ENCODE data around the gene KRT10. TPM values are rescaled to one million over a fixed set of nuclear protein-coding genes. Genes with fewer than 3 reads are reported as not detected.

KRT10 gene
- total RNA-seq, 1 experiment from 2014 or later = 28.4 TPM

GRCh38 chr17:40778461-40778860 lies 44.0 kb downstream of the KRT10 start:
- no peak overlapping the region for H3K27ac ChIP-seq (ENCODE audit: insufficient read length, low read depth, low read length)

More at GRCh38 chr17:40778461-40778860, 44.0 kb downstream of the KRT10 start:
- no peak overlapping the region for H3K27ac Mint-ChIP-seq
- Histone ChIP-seq H2BK5ac (ENCODE audit: insufficient read length, low read length) (no peak overlapping the region), H2BK15ac (ENCODE audit: low read depth, low read length) (no peak overlapping the region), H3K14ac (ENCODE audit: insufficient read depth, low read length) (no peak overlapping the region), H3K9ac (ENCODE audit: extremely low read depth, insufficient read length, low read length) (no peak overlapping the region), H2AK5ac (ENCODE audit: insufficient read length, low read length) (no peak overlapping the region), H3K23me2 (ENCODE audit: insufficient read length, low read depth, low read length, poor library complexity, severe bottlenecking) (no peaks in the 10 kb centered on the region), H3K79me1 (ENCODE audit: insufficient read depth, low read depth, low read length, poor library complexity, severe bottlenecking) (no peaks in the 10 kb centered on the region), H3K18ac (ENCODE audit: insufficient read length, low read depth, low read length) (no peak overlapping the region), H3T11ph (ENCODE audit: low read length) (no peak overlapping the region), H3K23ac (ENCODE audit: insufficient read length, low read depth, low read length) (no peak overlapping the region), H2BK120ac (ENCODE audit: low read depth, low read length, poor library complexity, severe bottlenecking) (no peak overlapping the region), H4K91ac (ENCODE audit: insufficient read length, low read depth, low read length) (no peak overlapping the region), H4K8ac (replicated peaks; ENCODE audit: insufficient read length, low read depth, low read length) (no peak overlapping the region), H3K4me2 (ENCODE audit: insufficient read depth, insufficient read length, low read length) (no peak overlapping the region), H2AFZ (ENCODE audit: low read length) (no peak overlapping the region), H3K9me3 (ENCODE audit: control insufficient read depth, low read depth, low read length) (no peaks in the 10 kb centered on the region), H3K4ac (ENCODE audit: low read depth, low read length) (no peak overlapping the region), H4K20me1 (ENCODE audit: control insufficient read depth, insufficient read depth, insufficient read length) (no peaks in the 10 kb centered on the region), H3K27me3 (ENCODE audit: insufficient read depth, low read length) (no peaks in the 10 kb centered on the region), H3K4me1 (ENCODE audit: insufficient read depth, low read length) (no peaks in the 10 kb centered on the region), H3K56ac (ENCODE audit: insufficient read length, low read depth, low read length) (no peak overlapping the region), H3K79me2 (ENCODE audit: insufficient read depth, low read length) (no peaks in the 10 kb centered on the region), H4K5ac (ENCODE audit: insufficient read length, low read depth, low read length) (no peak overlapping the region), H2BK20ac (ENCODE audit: low read depth, low read length, poor library complexity, severe bottlenecking) (no peak overlapping the region), H2BK12ac (ENCODE audit: insufficient read length, low read depth, low read length) (no peak overlapping the region)
- H3K27me3 Mint-ChIP-seq (ENCODE audit: low read depth) = peaks cover 21% of the 10 kb centered on the region
- no peaks in the 10 kb centered on the region for H3K4me1 Mint-ChIP-seq
- no peaks in the 10 kb centered on the region for H3K36me3 Mint-ChIP-seq (ENCODE audit: insufficient read depth in 1 of 3, low read depth in 3 of 3)
- no peak for DNase-seq
- H3K4me3 Mint-ChIP-seq = no peak overlapping the region
- WGBS (ENCODE audit: extremely low coverage, insufficient read length, low lambda C conversion rate) = no CpG with 5 or more reads among the region's 5 CpGs
- TF ChIP-seq CTCF (conservative IDR thresholded peaks at IDR 0.05) = no peak
- H3K9me3 Mint-ChIP-seq = no peaks in the 10 kb centered on the region

All from H9 (cell line).